ENCODE data around the gene KCNAB2.

Gene KCNAB2

DNA sequence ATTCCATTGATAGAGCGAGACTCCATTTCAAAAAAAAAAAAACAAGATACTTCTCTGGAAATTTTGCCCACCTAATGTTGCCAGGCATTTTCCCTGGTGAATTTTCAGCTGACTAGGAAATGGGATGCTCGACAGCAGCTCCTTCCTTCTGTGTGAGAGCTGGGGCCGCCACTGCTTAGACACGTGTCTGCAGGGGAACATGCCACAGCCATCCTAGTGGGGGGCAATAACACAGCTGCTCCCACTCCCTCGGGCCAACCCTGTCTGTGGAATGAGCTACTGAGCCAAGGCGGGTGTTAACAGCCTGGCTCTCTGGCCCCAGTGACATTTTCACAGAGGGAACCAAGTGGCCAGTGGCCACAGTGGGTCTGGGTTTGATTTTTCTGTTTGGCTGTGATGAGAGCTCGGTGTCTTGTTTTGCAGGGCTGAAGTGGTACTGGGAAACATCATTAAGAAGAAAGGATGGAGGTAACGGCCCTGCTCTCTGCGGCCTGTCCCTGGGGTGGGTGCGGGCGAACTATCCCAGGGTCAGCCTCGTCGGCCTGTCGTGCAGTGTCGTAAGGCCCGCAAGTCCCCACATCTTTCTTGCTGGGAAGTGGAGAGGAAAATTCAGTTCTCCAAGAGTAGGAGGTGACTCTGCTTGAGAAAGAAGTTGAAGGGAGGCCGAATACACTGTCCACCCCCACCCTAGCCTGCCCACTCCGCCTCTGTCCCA lies 39.2 kb downstream of the KCNAB2 start:
- no peaks in the 10 kb centered on the region for H3F3A ChIP-seq (ENCODE audit: control insufficient read depth, insufficient read depth)
- H3K4me1 ChIP-seq (ENCODE audit: control insufficient read depth, low read length): no peaks in the 10 kb centered on the region
- H3K4me3 ChIP-seq (ENCODE audit: low read length): no peak overlapping the region
- TF ChIP-seq, protein P1, sequence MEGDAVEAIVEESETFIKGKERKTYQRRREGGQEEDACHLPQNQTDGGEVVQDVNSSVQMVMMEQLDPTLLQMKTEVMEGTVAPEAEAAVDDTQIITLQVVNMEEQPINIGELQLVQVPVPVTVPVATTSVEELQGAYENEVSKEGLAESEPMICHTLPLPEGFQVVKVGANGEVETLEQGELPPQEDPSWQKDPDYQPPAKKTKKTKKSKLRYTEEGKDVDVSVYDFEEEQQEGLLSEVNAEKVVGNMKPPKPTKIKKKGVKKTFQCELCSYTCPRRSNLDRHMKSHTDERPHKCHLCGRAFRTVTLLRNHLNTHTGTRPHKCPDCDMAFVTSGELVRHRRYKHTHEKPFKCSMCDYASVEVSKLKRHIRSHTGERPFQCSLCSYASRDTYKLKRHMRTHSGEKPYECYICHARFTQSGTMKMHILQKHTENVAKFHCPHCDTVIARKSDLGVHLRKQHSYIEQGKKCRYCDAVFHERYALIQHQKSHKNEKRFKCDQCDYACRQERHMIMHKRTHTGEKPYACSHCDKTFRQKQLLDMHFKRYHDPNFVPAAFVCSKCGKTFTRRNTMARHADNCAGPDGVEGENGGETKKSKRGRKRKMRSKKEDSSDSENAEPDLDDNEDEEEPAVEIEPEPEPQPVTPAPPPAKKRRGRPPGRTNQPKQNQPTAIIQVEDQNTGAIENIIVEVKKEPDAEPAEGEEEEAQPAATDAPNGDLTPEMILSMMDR (IDR thresholded peaks at IDR 0.05; ENCODE audit: low read depth, low read length, poor library complexity, severe bottlenecking): no peak
- no peak for TF ChIP-seq EZH2phosphoT487 (IDR thresholded peaks at IDR 0.05; ENCODE audit: borderline replicate concordance, low read length)
- no peaks in the 10 kb centered on the region for H3K36me3 ChIP-seq (ENCODE audit: control insufficient read depth, low read length)
- H4K20me1 ChIP-seq (ENCODE audit: control insufficient read depth, insufficient read depth, low read depth, low read length): no peaks in the 10 kb centered on the region
- no peaks in the 10 kb centered on the region for H3K9me2 ChIP-seq (replicated peaks; ENCODE audit: control insufficient read depth, low read length)
- H3K27ac ChIP-seq (ENCODE audit: low read depth, low read length): no peak overlapping the region
- no peaks in the 10 kb centered on the region for H3K27me3 ChIP-seq (ENCODE audit: control insufficient read depth, low read length)
- H3K79me2 ChIP-seq (ENCODE audit: control insufficient read depth, low read length): no peaks in the 10 kb centered on the region
- H3K9me3 ChIP-seq (ENCODE audit: control insufficient read depth, insufficient read depth, low read length): no peaks in the 10 kb centered on the region
- H3K4me2 ChIP-seq (ENCODE audit: low read length): no peak overlapping the region

DNA sequence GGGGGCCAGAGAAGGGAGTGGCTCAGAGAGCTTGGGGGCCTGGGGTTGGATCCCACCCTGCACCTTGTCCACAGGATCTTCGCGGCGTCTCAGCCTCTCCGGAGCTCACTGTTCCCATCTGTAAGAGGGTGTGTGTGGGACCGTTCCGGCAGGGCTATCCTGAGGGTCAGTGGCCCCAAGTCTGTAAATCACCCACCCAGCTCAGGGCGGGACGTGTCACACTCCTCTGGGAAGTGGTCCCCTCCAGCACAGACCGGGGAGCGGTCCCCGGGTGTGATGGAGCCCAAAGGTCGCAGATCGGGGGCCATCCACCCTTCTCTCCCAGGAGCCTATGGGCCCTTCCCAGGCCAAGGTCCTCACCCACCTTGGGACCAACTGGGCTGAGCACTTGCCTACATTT lies 40.0 kb downstream of the KCNAB2 start:
- no peaks in the 10 kb centered on the region for H3F3A ChIP-seq (ENCODE audit: control insufficient read depth, insufficient read depth)
- no peaks in the 10 kb centered on the region for H4K20me1 ChIP-seq (ENCODE audit: control insufficient read depth, insufficient read depth, low read depth, low read length)
- H3K9me3 ChIP-seq (ENCODE audit: control insufficient read depth, insufficient read depth, low read length): no peaks in the 10 kb centered on the region
- H3K4me1 ChIP-seq (ENCODE audit: control insufficient read depth, low read length): no peaks in the 10 kb centered on the region
- no peak overlapping the region for H3K4me2 ChIP-seq (ENCODE audit: low read length)
- H3K27ac ChIP-seq (ENCODE audit: low read depth, low read length): no peak overlapping the region
- no peaks in the 10 kb centered on the region for H3K9me2 ChIP-seq (replicated peaks; ENCODE audit: control insufficient read depth, low read length)
- H3K27me3 ChIP-seq (ENCODE audit: control insufficient read depth, low read length): no peaks in the 10 kb centered on the region
- H3K4me3 ChIP-seq (ENCODE audit: low read length): no peak overlapping the region
- H3K36me3 ChIP-seq (ENCODE audit: control insufficient read depth, low read length): no peaks in the 10 kb centered on the region
- TF ChIP-seq EZH2phosphoT487 (IDR thresholded peaks at IDR 0.05; ENCODE audit: borderline replicate concordance, low read length): no peak
- TF ChIP-seq, protein P1 (IDR thresholded peaks at IDR 0.05; ENCODE audit: low read depth, low read length, poor library complexity, severe bottlenecking): no peak
- H3K79me2 ChIP-seq (ENCODE audit: control insufficient read depth, low read length): no peaks in the 10 kb centered on the region

DNA sequence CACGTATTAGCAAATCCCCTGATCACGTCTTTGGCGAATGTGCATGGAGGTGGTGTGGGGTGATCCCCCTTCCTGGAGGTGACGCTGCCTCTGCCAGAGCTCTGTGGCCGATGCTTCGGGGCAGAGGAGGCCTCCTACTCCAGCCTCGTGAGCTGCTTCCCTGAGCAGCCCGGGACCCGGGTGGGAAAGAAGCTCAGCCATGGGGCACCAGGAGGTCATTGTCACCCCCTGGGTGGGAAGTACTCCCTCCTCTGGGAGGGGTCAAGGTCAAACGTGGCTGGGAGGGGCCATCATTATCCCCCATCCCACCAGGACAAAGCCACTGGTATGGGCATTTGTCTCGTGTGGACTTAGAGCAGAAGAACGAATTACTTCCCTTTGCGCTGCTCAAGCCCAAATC lies 40.7 kb downstream of the KCNAB2 start:
- Histone ChIP-seq H3K36me3 (ENCODE audit: control insufficient read depth, low read length) (no peaks in the 10 kb centered on the region), H3K4me3 (ENCODE audit: low read length) (no peak overlapping the region), H3K27ac (ENCODE audit: low read depth, low read length) (no peak overlapping the region), H3K4me1 (ENCODE audit: control insufficient read depth, low read length) (no peaks in the 10 kb centered on the region), H3F3A (ENCODE audit: control insufficient read depth, insufficient read depth) (no peaks in the 10 kb centered on the region), H3K9me3 (ENCODE audit: control insufficient read depth, insufficient read depth, low read length) (no peaks in the 10 kb centered on the region), H3K9me2 (replicated peaks; ENCODE audit: control insufficient read depth, low read length) (no peaks in the 10 kb centered on the region), H3K79me2 (ENCODE audit: control insufficient read depth, low read length) (no peaks in the 10 kb centered on the region), H3K4me2 (ENCODE audit: low read length) (no peak overlapping the region), H3K27me3 (ENCODE audit: control insufficient read depth, low read length) (no peaks in the 10 kb centered on the region), H4K20me1 (ENCODE audit: control insufficient read depth, insufficient read depth, low read depth, low read length) (no peaks in the 10 kb centered on the region)
- TF ChIP-seq, protein P1 (IDR thresholded peaks at IDR 0.05; ENCODE audit: low read depth, low read length, poor library complexity, severe bottlenecking): no peak
- no peak for TF ChIP-seq EZH2phosphoT487 (IDR thresholded peaks at IDR 0.05; ENCODE audit: borderline replicate concordance, low read length)
